Spleen (tissue), 11 donors: Measurements from ENCODE around the gene HGD. TPM values are rescaled to one million over a fixed set of nuclear protein-coding genes. Genes with fewer than 3 reads are reported as not detected.

ENCODE experiments used
- DNase-seq: peaks from one replicate; pipeline ENCODE4 v3.0.0-alpha.2; 2020
- H3K27ac ChIP-seq, 8 donors: fragments of 200-600 bp; sonication (generic) in 7 of 8; 1 replicate in 4 of 8; 2 replicates in 4 of 8; pipeline versions ENCODE4 v1.5.0 to v1.8.0; 2016 to 2021; ENCODE audit warnings: inconsistent platforms in 4 of 8, mild to moderate bottlenecking in 4 of 8, moderate library complexity in 1 of 8
- H3K27me3 ChIP-seq, 7 donors: fragments of 200-600 bp; sonication (generic) in 6 of 7; replicated peaks in 1 of 7; 1 replicate in 4 of 7; 2 replicates in 3 of 7; pipeline versions ENCODE4 v1.5.0 to v1.8.0; 2016 to 2021; ENCODE audit warnings: inconsistent platforms in 3 of 7, mild to moderate bottlenecking in 1 of 7
- H3K36me3 ChIP-seq, 6 donors: fragments of 200-600 bp; sonication (generic) in 5 of 6; 1 replicate in 4 of 6; 2 replicates in 2 of 6; pipeline versions ENCODE4 v1.5.0 to v1.8.0; 2016 to 2021; ENCODE audit warnings: inconsistent platforms in 2 of 6
- H3K4me1 ChIP-seq, 6 donors: fragments of 200-600 bp; sonication (generic) in 5 of 6; 1 replicate in 3 of 6; 2 replicates in 3 of 6; pipeline versions ENCODE4 v1.5.0 to v1.8.0; 2016 to 2021; ENCODE audit warnings: inconsistent platforms in 3 of 6
- H3K4me3 ChIP-seq, 8 donors: fragments of 200-600 bp; sonication (generic) in 7 of 8; 1 replicate in 4 of 8; 2 replicates in 4 of 8; pipeline versions ENCODE4 v1.5.0 to v1.8.0; 2016 to 2021; ENCODE audit warnings: inconsistent platforms in 4 of 8, mild to moderate bottlenecking in 4 of 8, moderate library complexity in 2 of 8
- H3K9me3 ChIP-seq, 8 donors: fragments of 200-600 bp; sonication (generic) in 7 of 8; 1 replicate in 4 of 8; 2 replicates in 4 of 8; pipeline versions ENCODE4 v1.5.0 to v1.8.0; 2016 to 2021; ENCODE audit warnings: inconsistent platforms in 4 of 8
- POLR2A ChIP-seq, 3 donors: fragments of 450-650 bp; IDR thresholded peaks; one replicate each; pipeline ENCODE4 v1.5.1; 2017; ENCODE audit warnings: antibody characterized with exemption in 3 of 3, mild to moderate bottlenecking in 1 of 3
- POLR2AphosphoS5 ChIP-seq, 3 donors: sonication (generic); formaldehyde crosslinking; IDR thresholded peaks; one replicate each; pipeline ENCODE4 v1.5.1; 2017; ENCODE audit warnings: antibody characterized with exemption in 3 of 3
- WGBS, 5 donors: extraction: QIAGEN DNeasy Blood & Tissue Kit in 3 of 5; methylation state at CpG; one replicate each; pipeline versions ENCODE4 v1.1.5 to v1.1.7; 2013 to 2018; 5-methylcytosine and 5-hydroxymethylcytosine counted together
- intact Hi-C: fragments of 100-400 bp; cut with DNase I; formaldehyde crosslinking; loops from one replicate; pipeline ENCODE4 v1.15.0; 2023; ENCODE audit warnings: low total_unique reads
- polyA plus RNA-seq, 3 donors: library from polyadenylated mRNA; stranded (reverse); fragments of 200-250 nt; gene quantifications; one replicate each; pipeline ENCODE4 v1.2.1, GENCODE V29; 2013
- total RNA-seq, 7 donors: library from RNA; depleted of rRNA in 3 of 7; stranded (reverse); fragments of >200 nt in 3 of 7; fragmentation: NEBNext Ultra II Directional in 4 of 7; extraction: Animal tissue kit (Norgen Biotek cat#: 25700) in 4 of 7; gene quantifications; one replicate each; pipeline versions ENCODE4 v1.1.0 to v1.2.1, GENCODE V29; 2016 to 2021
- TF ChIP-seq, protein P1 (sequence below), 11 experiments: fragments of 200-600 bp in 7 of 11; fragments of 450-650 bp in 4 of 11; sonication (generic) in 4 of 11; IDR thresholded peaks in 8 of 11; conservative IDR thresholded peaks in 3 of 11; 1 replicate in 7 of 11; 2 replicates in 4 of 11; pipeline versions ENCODE4 v1.4.0 to v1.8.0; 2016 to 2021; ENCODE audit warnings: antibody characterized with exemption in 11 of 11, inconsistent platforms in 4 of 11, mild to moderate bottlenecking in 1 of 11
- donor health status: healthy with polysubstance abuse.
- donor health status: DM: no; HTN: no; CAD: no; lungs with moderate emphysema.
- donor health status: DM: no; HTN: no; CAD: no.
- donor health status: Bipolar disorder and iron deficiency.
- donor health status: healthy.
- donor health status: DM: no; HTN: no; CAD: no.
- donor health status: DM: yes; HTN: yes; CAD: no.

Gene HGD
- total and polyA plus RNA-seq, 10 donors = 0.17 to 2.8 (median 0.83) TPM; not detected in 1

DNA sequence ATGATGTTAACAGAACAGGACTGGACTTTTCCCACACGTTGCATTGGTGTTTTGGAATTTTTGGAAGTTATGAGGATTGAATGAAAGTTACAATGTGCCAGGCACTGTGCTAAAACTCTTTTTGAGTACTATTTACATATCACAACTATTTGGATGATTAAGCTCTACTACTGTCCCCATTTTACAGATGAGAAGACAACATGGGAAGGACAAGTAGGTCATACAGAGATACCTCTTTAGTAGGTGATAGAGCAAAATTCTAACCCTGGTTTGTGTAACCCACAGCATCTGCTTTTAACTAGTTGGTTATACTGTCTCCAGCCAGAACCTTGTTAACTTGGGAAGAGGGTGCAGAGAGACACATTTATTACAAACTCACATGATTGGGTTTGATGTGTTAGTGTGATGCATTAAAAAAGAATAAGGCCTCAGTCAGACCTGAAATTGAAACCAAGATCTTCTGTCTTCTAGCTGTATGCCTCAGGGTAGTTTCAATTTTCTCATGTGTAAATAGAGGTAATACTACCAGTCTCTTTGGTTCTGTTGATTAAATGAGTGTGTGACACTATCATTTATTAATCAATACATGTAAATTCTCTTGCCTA lies 84.5 kb downstream of the HGD start:
- TF ChIP-seq POLR2AphosphoS5 (IDR thresholded peaks at IDR 0.05) (no peak), POLR2A (IDR thresholded peaks at IDR 0.05) (no peak)
- TF ChIP-seq, protein P1, sequence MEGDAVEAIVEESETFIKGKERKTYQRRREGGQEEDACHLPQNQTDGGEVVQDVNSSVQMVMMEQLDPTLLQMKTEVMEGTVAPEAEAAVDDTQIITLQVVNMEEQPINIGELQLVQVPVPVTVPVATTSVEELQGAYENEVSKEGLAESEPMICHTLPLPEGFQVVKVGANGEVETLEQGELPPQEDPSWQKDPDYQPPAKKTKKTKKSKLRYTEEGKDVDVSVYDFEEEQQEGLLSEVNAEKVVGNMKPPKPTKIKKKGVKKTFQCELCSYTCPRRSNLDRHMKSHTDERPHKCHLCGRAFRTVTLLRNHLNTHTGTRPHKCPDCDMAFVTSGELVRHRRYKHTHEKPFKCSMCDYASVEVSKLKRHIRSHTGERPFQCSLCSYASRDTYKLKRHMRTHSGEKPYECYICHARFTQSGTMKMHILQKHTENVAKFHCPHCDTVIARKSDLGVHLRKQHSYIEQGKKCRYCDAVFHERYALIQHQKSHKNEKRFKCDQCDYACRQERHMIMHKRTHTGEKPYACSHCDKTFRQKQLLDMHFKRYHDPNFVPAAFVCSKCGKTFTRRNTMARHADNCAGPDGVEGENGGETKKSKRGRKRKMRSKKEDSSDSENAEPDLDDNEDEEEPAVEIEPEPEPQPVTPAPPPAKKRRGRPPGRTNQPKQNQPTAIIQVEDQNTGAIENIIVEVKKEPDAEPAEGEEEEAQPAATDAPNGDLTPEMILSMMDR (IDR thresholded peaks at IDR 0.05 in 8 of 11, conservative IDR thresholded peaks at IDR 0.05 in 3 of 11) = no peak
- Histone ChIP-seq H3K4me3 (peak overlapping the region; percentile 52 to 95 (median 70)), H3K4me1 (peaks cover 23 to 56% (median 48%) of the 10 kb centered on the region in 6 donors), H3K27me3 (no peaks in the 10 kb centered on the region), H3K9me3 (no peaks in the 10 kb centered on the region), H3K36me3 (peaks cover 0 to 52% (median 30%) of the 10 kb centered on the region in 6 donors), H3K27ac (peak overlapping the region in 6 of 8 donors; percentile 17 to 94 (median 77))
- DNase-seq = no peak
- WGBS, 5 donors = 27 to 40% (median 37%) methylated on average over 1 of the region's 1 CpG
- intact Hi-C loops = loop anchor here (10.0 kb wide), 1 partner anchor 147 kb away; the partner anchor contains the start of genes GTF2E1 and RABL3

DNA sequence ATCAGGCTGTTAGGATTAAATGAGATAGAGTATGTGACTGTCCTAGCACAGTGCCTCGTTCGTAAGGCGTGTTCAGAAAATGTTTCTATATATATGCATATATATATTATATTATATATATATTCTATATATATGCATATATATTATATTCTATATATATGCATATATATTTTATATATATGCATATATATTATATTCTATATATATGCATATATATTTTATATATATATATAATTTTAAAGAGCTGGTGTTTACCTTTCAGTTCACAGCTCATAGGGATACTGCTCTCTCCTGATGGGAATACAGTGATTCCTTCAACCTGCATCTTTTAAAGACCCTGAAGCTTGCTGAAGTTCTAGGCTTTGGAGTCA lies 85.2 kb downstream of the HGD start:
- Histone ChIP-seq H3K27ac (peak overlapping the region; percentile 81 to 96 (median 93)), H3K27me3 (no peaks in the 10 kb centered on the region), H3K36me3 (peaks cover 0 to 44% (median 23%) of the 10 kb centered on the region in 6 donors), H3K9me3 (no peaks in the 10 kb centered on the region), H3K4me3 (peak overlapping the region; percentile 52 to 95 (median 70)), H3K4me1 (peaks cover 23 to 56% (median 48%) of the 10 kb centered on the region in 6 donors)
- DNase-seq = no peak
- WGBS, 5 donors = 22 to 35% (median 25%) methylated on average over 3 of the region's 3 CpGs
- TF ChIP-seq POLR2AphosphoS5 (IDR thresholded peaks at IDR 0.05) = no peak
- no peak for TF ChIP-seq POLR2A (IDR thresholded peaks at IDR 0.05)
- TF ChIP-seq, protein P1 (IDR thresholded peaks at IDR 0.05 in 8 of 11, conservative IDR thresholded peaks at IDR 0.05 in 3 of 11) = no peak
- intact Hi-C loops = loop anchor here (10.0 kb wide), 1 partner anchor 148 kb away; the partner anchor contains the start of genes GTF2E1 and RABL3

DNA sequence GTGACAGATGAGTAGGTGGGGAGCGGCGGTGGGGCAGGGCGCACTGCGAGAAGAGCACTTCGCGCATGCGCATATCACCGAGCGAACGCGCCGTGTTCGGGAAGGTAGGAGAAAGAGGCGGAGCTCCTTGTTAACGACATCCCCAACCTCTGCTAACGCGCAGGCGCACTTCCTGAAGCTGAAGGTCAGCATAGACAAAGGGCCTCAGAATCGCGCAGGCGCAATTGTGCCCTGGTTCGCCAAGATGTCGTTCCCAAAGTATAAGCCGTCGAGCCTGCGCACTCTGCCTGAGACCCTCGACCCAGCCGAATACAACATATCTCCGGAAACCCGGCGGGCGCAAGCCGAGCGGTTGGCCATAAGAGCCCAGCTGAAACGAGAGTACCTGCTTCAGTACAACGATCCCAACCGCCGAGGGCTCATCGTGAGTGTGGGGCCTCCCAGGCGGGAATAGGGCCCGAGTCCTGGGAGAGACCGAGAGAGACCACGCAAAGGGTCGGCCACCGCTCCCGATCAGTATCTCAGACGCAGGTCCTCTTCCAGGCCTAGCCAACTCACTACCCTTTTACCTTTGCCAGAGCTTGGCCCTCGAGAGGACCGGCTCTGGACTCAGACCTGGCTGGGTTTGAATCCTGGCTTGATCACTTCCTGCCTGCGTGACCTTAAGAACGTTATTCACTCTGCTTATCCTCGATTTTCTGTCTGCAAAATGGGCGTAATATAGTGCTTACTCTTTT lies 85.8 kb downstream of the HGD start, which contains the start of gene NDUFB4:
Gene NDUFB4 (plus strand): TSS at position 221 of the 737 bp plus-strand sequence. CDS start 24 bp downstream, at position 245.
- H3K4me1 ChIP-seq = peaks cover 23 to 56% (median 46%) of the 10 kb centered on the region in 6 donors
- intact Hi-C loops = loop anchor here (10.0 kb wide), 1 partner anchor 149 kb away; the partner anchor contains the start of genes GTF2E1 and RABL3

More for the DNA sequence above, 85.8 kb downstream of the HGD start, which contains the start of gene NDUFB4:
- H3K4me3 ChIP-seq = peak within 1 kb of the TSS; percentile 52 to 95 (median 70)
- peak; percentile 99 for DNase-seq
- peaks cover 0 to 39% (median 18%) of the 10 kb centered on the region in 6 donors for H3K36me3 ChIP-seq
- TF ChIP-seq POLR2A (IDR thresholded peaks at IDR 0.05) (peak in 1 of 3 donors; percentile 26), POLR2AphosphoS5 (IDR thresholded peaks at IDR 0.05) (peak; percentile 93 to 95 (median 94))
- TF ChIP-seq, protein P1 (IDR thresholded peaks at IDR 0.05 in 8 of 11, conservative IDR thresholded peaks at IDR 0.05 in 3 of 11) = peak in 1 of 11 experiments; percentile 37
- 0% methylated on average over 40 to 53 of the region's 53 CpGs for WGBS, 5 donors
- no peaks in the 10 kb centered on the region for H3K9me3 ChIP-seq
- peak within 1 kb of the TSS; percentile 81 to 96 (median 93) for H3K27ac ChIP-seq
- no peaks in the 10 kb centered on the region for H3K27me3 ChIP-seq
